BE2C (cell line): ENCODE results near the gene NXN.

ENCODE experiments used
- DNase-seq: peaks from one replicate; pipeline ENCODE4 v3.0.0-alpha.2; 2020
- H3K27me3 ChIP-seq: fragments of 250-450 bp; sonication (Bioruptor Pico); 2 replicates; pipeline ENCODE4 v1.5.1; 2020; ENCODE audit warnings: mild to moderate bottlenecking
- H3K36me3 ChIP-seq: fragments of 250-450 bp; sonication (Bioruptor Pico); 2 replicates; pipeline ENCODE4 v1.5.1; 2020; ENCODE audit warnings: mild to moderate bottlenecking
- H3K4me1 ChIP-seq: fragments of 250-450 bp; sonication (Bioruptor Pico); 2 replicates; pipeline ENCODE4 v1.5.1; 2020
- H3K4me3 ChIP-seq: 2 replicates; pipeline ENCODE4 v1.5.1; 2011; ENCODE audit warnings: low read depth, low read length
- H3K9me3 ChIP-seq: fragments of 250-450 bp; sonication (Bioruptor Pico); 2 replicates; pipeline ENCODE4 v1.5.1; 2020
- TF ChIP-seq, protein P1 (sequence below): IDR thresholded peaks from 2 replicates; pipeline ENCODE4 v1.5.1; 2012; ENCODE audit warnings: mild to moderate bottlenecking, low read depth, low read length

Gene NXN

DNA sequence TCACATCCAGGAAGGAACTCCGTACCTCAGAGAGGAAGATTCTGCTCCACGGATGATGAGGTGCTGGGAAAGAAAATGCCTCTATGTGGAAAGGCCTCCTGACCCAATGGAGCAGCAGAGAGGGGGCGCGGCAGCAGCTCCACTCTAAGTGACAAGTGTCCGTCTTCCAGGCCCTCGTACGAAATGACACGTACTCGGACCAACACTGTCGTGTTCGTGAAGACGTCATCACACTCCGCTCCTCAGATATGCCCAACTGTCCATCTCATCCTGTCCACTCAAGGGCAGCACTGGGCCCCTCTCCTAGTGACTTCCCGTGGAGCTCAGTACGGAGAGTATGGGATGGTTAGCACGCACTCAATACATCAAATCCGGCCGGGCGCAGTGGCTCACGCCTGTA is 165.2 kb downstream of the NXN start:
- TF ChIP-seq, protein P1, sequence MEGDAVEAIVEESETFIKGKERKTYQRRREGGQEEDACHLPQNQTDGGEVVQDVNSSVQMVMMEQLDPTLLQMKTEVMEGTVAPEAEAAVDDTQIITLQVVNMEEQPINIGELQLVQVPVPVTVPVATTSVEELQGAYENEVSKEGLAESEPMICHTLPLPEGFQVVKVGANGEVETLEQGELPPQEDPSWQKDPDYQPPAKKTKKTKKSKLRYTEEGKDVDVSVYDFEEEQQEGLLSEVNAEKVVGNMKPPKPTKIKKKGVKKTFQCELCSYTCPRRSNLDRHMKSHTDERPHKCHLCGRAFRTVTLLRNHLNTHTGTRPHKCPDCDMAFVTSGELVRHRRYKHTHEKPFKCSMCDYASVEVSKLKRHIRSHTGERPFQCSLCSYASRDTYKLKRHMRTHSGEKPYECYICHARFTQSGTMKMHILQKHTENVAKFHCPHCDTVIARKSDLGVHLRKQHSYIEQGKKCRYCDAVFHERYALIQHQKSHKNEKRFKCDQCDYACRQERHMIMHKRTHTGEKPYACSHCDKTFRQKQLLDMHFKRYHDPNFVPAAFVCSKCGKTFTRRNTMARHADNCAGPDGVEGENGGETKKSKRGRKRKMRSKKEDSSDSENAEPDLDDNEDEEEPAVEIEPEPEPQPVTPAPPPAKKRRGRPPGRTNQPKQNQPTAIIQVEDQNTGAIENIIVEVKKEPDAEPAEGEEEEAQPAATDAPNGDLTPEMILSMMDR = no peak
- no peak for DNase-seq
- Histone ChIP-seq H3K9me3 (no peaks in the 10 kb centered on the region), H3K27me3 (no peaks in the 10 kb centered on the region), H3K4me3 (no peak overlapping the region), H3K36me3 (no peaks in the 10 kb centered on the region), H3K4me1 (no peaks in the 10 kb centered on the region)

- DNase-seq = no peak
- no peaks in the 10 kb centered on the region for H3K9me3 ChIP-seq
- no peaks in the 10 kb centered on the region for H3K27me3 ChIP-seq
- TF ChIP-seq, protein P1 = no peak
- no peaks in the 10 kb centered on the region for H3K36me3 ChIP-seq
- H3K4me1 ChIP-seq = no peaks in the 10 kb centered on the region
- no peak overlapping the region for H3K4me3 ChIP-seq
These were observed 166.9 kb downstream of the NXN start for GRCh38 chr17:812638-813204.

DNA sequence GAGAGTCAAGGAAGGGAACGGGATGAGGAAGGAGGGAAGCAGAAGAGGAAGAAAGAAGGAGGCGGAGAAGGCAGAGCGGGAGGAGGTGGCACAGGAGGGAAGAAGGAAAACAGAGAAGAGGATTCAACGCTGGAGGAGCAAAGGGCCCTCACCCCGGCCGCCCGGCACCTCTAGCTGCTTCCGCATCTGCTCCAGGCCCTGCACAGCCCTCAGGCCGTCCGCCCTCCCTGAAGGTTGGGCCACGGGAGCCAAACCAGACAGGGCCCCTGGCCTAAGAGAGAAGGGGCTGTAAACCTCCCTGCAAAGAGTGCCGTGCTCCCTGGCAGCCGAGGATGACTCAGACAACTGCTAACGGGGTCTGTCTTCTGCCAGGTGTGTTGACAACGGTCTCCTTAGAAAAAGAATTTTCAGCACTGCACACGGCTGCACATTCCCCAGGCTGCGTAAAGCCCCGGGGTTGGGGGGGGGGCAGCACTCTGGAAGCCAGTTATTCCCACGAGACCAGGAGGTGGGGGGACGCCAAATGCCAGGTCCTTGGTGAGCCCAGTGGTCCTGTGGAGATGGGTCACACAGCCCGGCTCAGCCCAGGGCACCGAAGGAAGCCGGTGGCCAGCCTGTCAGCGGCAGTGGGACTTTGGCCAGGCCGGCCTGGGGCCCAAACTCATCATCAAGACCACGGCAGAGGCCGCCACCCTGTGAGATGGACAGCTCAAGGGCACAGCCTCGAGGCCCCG is 168.4 kb downstream of the NXN start:
- TF ChIP-seq, protein P1 = no peak
- DNase-seq = no peak
- H3K27me3 ChIP-seq = no peaks in the 10 kb centered on the region
- no peaks in the 10 kb centered on the region for H3K9me3 ChIP-seq
- no peaks in the 10 kb centered on the region for H3K36me3 ChIP-seq
- H3K4me1 ChIP-seq = no peaks in the 10 kb centered on the region
- H3K4me3 ChIP-seq = no peak overlapping the region

DNA sequence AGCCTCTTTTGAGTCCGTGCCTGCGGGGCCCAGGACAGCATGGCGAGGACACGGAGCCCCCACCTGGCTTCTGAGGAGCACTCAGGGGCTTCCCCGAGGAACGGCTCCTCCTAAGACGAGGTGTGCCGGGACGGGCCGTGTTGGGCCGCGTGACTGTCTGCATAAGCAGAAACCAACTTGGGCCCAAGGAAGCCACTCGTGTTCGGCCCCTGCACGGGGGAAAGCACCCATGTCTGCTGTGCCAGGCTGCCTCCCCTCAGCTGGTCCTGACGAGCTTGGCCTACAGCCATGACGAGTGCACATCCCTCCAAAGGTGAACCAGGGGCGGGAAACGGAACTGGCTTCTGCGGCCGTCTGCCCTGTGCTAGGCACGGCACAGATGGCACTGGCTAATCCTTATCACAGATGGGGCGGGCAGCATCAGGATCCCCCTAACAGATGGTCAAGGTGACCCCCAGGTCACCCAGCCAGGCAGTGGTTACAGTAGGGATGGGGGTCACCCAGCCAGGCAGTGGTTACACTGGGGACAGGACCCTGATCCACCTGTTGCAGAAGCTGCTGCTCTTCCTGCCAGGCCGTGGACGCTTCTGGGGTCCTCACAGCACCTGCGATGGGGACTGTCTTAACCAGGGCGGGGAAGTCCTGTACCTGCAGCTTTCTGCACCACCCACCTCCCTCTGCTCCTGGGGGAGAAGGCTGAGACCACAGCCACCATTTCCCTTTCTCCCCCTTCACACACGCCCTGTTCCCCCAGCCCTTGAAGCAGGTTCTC is 171.9 kb downstream of the NXN start:
- TF ChIP-seq, protein P1 = no peak
- DNase-seq = no peak
- H3K27me3 ChIP-seq = no peaks in the 10 kb centered on the region
- no peaks in the 10 kb centered on the region for H3K36me3 ChIP-seq
- H3K4me3 ChIP-seq = no peak overlapping the region
- no peaks in the 10 kb centered on the region for H3K9me3 ChIP-seq
- H3K4me1 ChIP-seq = no peaks in the 10 kb centered on the region

DNA sequence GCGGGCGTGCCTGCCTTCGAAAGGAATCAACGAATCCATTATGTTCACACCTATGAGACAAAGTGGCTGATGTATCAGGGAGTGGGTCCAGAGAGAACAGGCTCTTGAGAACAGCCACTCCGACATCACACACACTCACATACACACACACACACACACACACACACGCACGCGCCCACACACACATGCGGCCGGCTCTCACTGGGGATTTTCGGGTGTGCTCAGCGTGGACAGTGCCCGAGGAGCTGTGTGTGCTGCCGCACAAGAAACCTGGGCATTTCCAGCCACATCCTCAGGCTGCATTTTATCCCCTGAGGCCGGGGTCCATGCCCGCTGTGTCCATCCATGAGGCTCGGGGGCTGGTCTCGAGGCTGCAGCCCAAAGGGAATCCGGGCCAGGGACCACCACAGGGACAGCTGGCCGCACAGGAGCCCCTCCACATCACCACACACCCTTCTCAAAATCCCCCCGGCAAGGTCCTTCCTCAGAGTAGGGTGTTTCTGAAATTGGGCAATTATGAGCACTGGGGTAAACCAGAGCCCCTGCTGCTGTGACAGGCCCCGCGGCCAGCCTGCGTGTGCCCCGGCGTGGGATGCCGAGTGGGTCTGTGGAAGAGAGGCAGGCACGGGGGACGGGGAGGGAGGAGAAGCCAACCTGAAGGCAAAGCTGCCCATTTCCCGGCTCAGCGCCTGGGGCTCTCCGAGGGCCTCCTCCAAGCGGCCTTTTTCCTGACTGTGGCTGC is 172.6 kb downstream of the NXN start:
- H3K27me3 ChIP-seq = no peaks in the 10 kb centered on the region
- no peaks in the 10 kb centered on the region for H3K9me3 ChIP-seq
- H3K36me3 ChIP-seq = no peaks in the 10 kb centered on the region
- no peaks in the 10 kb centered on the region for H3K4me1 ChIP-seq
- DNase-seq = no peak
- TF ChIP-seq, protein P1 = no peak
- H3K4me3 ChIP-seq = no peak overlapping the region
